CD8-positive, alpha-beta memory T cell (primary cell): ENCODE data around the gene TBC1D7. TPM values are rescaled to one million over a fixed set of nuclear protein-coding genes. Genes with fewer than 3 reads are reported as not detected.

Source experiments
- CTCF ChIA-PET: fragments of 350-600 bp; sonication (Branson Sonifier 250); formaldehyde crosslinking; loops from one replicate; lab custom pipeline; 2021; ENCODE audit warnings: antibody characterized with exemption; lab: Charles Lee
- POLR2A ChIA-PET: fragments of 350-600 bp; sonication (Branson Sonifier 250); formaldehyde crosslinking; loops from one replicate; lab custom pipeline; 2021; ENCODE audit warnings: antibody characterized with exemption; lab: Charles Lee
- DNase-seq, 5 donors: peaks; one replicate each; pipeline versions ENCODE4 v3.0.0 to v3.0.0-alpha.2; 2020 to 2022; ENCODE audit warnings: mixed read lengths in 1 of 5
- H3K27ac ChIP-seq: one replicate; pipeline ENCODE4 v1.7.0; 2013; ENCODE audit warnings: low read depth, mild to moderate bottlenecking, low read length, moderate library complexity
- H3K27me3 ChIP-seq: 2 replicates; pipeline ENCODE4 v1.7.0; 2013; ENCODE audit warnings: low read length, mild to moderate bottlenecking; ENCODE audit not compliant: insufficient read depth, poor library complexity, severe bottlenecking
- H3K36me3 ChIP-seq: 2 replicates; pipeline ENCODE4 v1.7.0; 2013; ENCODE audit warnings: mild to moderate bottlenecking, low read length, moderate library complexity; ENCODE audit not compliant: insufficient read depth
- H3K4me1 ChIP-seq: 2 replicates; pipeline ENCODE4 v1.7.0; 2013; ENCODE audit warnings: mild to moderate bottlenecking, low read length, moderate library complexity; ENCODE audit not compliant: insufficient read depth
- H3K4me3 ChIP-seq: 2 replicates; pipeline ENCODE4 v1.7.0; 2013; ENCODE audit warnings: mild to moderate bottlenecking, low read length
- H3K9me3 ChIP-seq: 2 replicates; pipeline ENCODE4 v1.7.0; 2013; ENCODE audit warnings: mild to moderate bottlenecking, low read length
- H3K27ac Mint-ChIP-seq, 8 donors: one replicate each; pipeline ENCODE4 v1.8.0; 2020 to 2021; ENCODE audit warnings: mixed read lengths in 8 of 8, mild to moderate bottlenecking in 6 of 8, inconsistent platforms in 3 of 8, moderate library complexity in 3 of 8
- H3K27me3 Mint-ChIP-seq, 2 donors: one replicate each; pipeline ENCODE4 v1.8.0; 2020 to 2021; ENCODE audit warnings: mixed read lengths in 2 of 2, mild to moderate bottlenecking in 1 of 2, moderate library complexity in 1 of 2
- H3K36me3 Mint-ChIP-seq, 3 donors: one replicate each; pipeline ENCODE4 v1.8.0; 2020 to 2021; ENCODE audit warnings: mixed read lengths in 3 of 3, inconsistent platforms in 1 of 3, mild to moderate bottlenecking in 1 of 3
- H3K4me1 Mint-ChIP-seq, 3 donors: one replicate each; pipeline ENCODE4 v1.8.0; 2020 to 2021; ENCODE audit warnings: mixed read lengths in 3 of 3, inconsistent platforms in 1 of 3, mild to moderate bottlenecking in 1 of 3
- H3K4me3 Mint-ChIP-seq, 7 donors: one replicate each; pipeline ENCODE4 v1.8.0; 2020 to 2021; ENCODE audit warnings: mixed read lengths in 7 of 7, mild to moderate bottlenecking in 6 of 7, moderate library complexity in 4 of 7, inconsistent platforms in 2 of 7
- H3K9me3 Mint-ChIP-seq, 5 donors: one replicate each; pipeline ENCODE4 v1.8.0; 2020 to 2022; ENCODE audit warnings: mixed read lengths in 5 of 5, mild to moderate bottlenecking in 3 of 5, moderate library complexity in 2 of 5, inconsistent platforms in 1 of 5
- polyA plus RNA-seq: library from polyadenylated mRNA; unstranded; fragments of 300-500 nt; fragmentation: Illumina TruSeq; gene quantifications from one replicate; pipeline ENCODE4 v1.2.3, GENCODE V29; 2021
- total RNA-seq, 2 experiments: library from RNA; stranded (reverse); gene quantifications; one replicate each; pipeline ENCODE4 v1.2.3, GENCODE V29; 2021

Gene TBC1D7
- total and polyA plus RNA-seq, 3 experiments from 2014 or later, result 14.9 to 23.2 (median 21.8) TPM

- Mint-ChIP-seq H3K27ac (peak overlapping the region in 1 of 8 donors; percentile 13), H3K27me3 (peaks cover 3 to 4% of the 10 kb centered on the region in 2 donors), H3K36me3 (no peaks in the 10 kb centered on the region), H3K9me3 (no peaks in the 10 kb centered on the region), H3K4me3 (peak overlapping the region in 1 of 7 donors; percentile 4), H3K4me1 (peaks cover 15 to 24% (median 22%) of the 10 kb centered on the region in 3 donors)
- Histone ChIP-seq H3K36me3 (no peaks in the 10 kb centered on the region), H3K9me3 (no peaks in the 10 kb centered on the region), H3K4me3 (no peak overlapping the region), H3K4me1 (peaks cover 15% of the 10 kb centered on the region), H3K27ac (peak overlapping the region; percentile 58), H3K27me3 (no peaks in the 10 kb centered on the region)
- ChIA-PET CTCF (no interaction called here), POLR2A (no interaction called here)
- DNase-seq, result no peak
Measured at GRCh38 chr6:13272131-13273046, 55.9 kb downstream of the TBC1D7 start.

DNA sequence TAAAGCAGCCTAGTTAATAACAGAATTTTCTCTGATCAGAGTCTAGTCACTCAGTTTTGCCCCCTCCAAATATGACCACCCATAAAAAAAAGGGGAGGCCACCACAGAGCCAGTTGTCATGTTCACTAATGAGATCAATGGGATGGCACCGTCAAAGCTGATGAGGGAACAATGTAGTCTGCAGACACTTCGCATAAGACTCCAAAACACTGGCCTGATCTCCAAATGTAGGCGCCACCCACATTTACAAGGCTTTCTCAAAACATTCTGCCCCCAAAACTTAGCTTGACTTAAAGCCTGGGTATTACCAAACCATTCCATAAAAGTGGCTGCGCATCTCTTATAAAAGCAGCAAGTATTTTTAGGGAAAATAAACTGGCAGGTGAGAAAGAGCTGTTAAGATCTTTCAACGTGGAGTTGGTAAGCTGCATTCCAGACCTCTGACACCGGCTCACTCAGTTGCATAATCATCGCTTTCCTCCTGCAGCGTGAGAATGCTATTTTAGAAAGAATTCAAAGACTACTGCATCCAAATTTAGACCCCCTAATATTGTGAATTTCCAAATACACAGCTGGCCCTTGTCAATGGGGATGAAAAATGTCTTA, 59.3 kb downstream of the TBC1D7 start:
- H3K27ac Mint-ChIP-seq, result no peak overlapping the region
- H3K4me3 Mint-ChIP-seq, result no peak overlapping the region
- ChIA-PET POLR2A (no interaction called here), CTCF (no interaction called here)
- no peak overlapping the region for H3K27ac ChIP-seq
- no peaks in the 10 kb centered on the region for H3K9me3 ChIP-seq
- no peak for DNase-seq
- H3K4me1 Mint-ChIP-seq, result peaks cover 7 to 13% (median 10%) of the 10 kb centered on the region in 3 donors
- no peaks in the 10 kb centered on the region for H3K27me3 ChIP-seq
- peaks cover 10% of the 10 kb centered on the region for H3K4me1 ChIP-seq
- H3K9me3 Mint-ChIP-seq, result no peaks in the 10 kb centered on the region
- no peaks in the 10 kb centered on the region for H3K36me3 ChIP-seq
- H3K4me3 ChIP-seq, result no peak overlapping the region
- H3K36me3 Mint-ChIP-seq, result peaks cover 0 to 12% (median 12%) of the 10 kb centered on the region in 3 donors
- H3K27me3 Mint-ChIP-seq, result peaks cover 3 to 5% of the 10 kb centered on the region in 2 donors

DNA sequence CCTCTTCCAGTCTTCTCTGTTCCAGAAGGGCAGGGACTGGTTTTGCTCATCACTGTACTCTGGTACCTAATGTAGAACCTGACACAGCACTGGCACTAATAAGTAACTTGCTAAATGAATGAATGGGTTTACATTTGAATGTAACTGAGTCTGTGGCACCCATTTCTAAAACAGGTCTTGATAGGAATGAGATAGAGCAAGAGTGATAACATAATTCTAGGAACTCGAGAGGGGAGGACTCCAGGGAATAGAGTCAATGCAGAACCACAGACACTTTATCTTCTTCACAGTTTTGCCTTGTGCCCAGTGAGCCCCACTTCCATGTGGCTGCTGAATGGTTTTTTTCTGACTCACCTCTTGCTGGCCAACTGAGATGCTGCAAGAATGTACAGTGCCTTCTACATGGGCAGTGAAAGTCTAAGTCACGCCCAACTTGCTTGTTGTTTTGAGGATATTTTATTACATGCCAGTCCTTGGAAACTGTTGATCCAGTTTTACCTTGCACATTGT, 61.1 kb downstream of the TBC1D7 start:
- Mint-ChIP-seq H3K4me3 (no peak overlapping the region), H3K9me3 (no peaks in the 10 kb centered on the region), H3K27ac (no peak overlapping the region), H3K36me3 (peaks cover 0 to 12% (median 12%) of the 10 kb centered on the region in 3 donors), H3K4me1 (no peaks in the 10 kb centered on the region), H3K27me3 (peaks cover 1 to 2% of the 10 kb centered on the region in 2 donors)
- no peaks in the 10 kb centered on the region for H3K27me3 ChIP-seq
- no peaks in the 10 kb centered on the region for H3K36me3 ChIP-seq
- H3K4me1 ChIP-seq, result no peaks in the 10 kb centered on the region
- POLR2A ChIA-PET, result no interaction called here
- H3K9me3 ChIP-seq, result no peaks in the 10 kb centered on the region
- no peak overlapping the region for H3K27ac ChIP-seq
- no peak for DNase-seq
- no peak overlapping the region for H3K4me3 ChIP-seq
- CTCF ChIA-PET, result no interaction called here

GRCh38 chr6:13263669-13264068, 64.7 kb downstream of the TBC1D7 start:
- H3K4me1 ChIP-seq, result no peaks in the 10 kb centered on the region
- H3K27ac ChIP-seq, result no peak overlapping the region
- H3K36me3 ChIP-seq, result no peaks in the 10 kb centered on the region
- H3K4me3 Mint-ChIP-seq, result no peak overlapping the region
- H3K27ac Mint-ChIP-seq, result no peak overlapping the region
- POLR2A ChIA-PET, result no interaction called here
- H3K9me3 ChIP-seq, result no peaks in the 10 kb centered on the region
- H3K27me3 Mint-ChIP-seq, result peaks cover 0 to 1% of the 10 kb centered on the region in 2 donors
- peaks cover 2 to 11% (median 7%) of the 10 kb centered on the region in 3 donors for H3K4me1 Mint-ChIP-seq
- DNase-seq, result no peak
- no peaks in the 10 kb centered on the region for H3K27me3 ChIP-seq
- peaks cover 0 to 12% (median 12%) of the 10 kb centered on the region in 3 donors for H3K36me3 Mint-ChIP-seq
- no peaks in the 10 kb centered on the region for H3K9me3 Mint-ChIP-seq
- H3K4me3 ChIP-seq, result no peak overlapping the region
- CTCF ChIA-PET, result no interaction called here

- H3K4me3 Mint-ChIP-seq, result no peak overlapping the region
- ChIA-PET CTCF (no interaction called here), POLR2A (no interaction called here)
- peaks cover 0 to 4% of the 10 kb centered on the region in 2 donors for H3K27me3 Mint-ChIP-seq
- H3K36me3 Mint-ChIP-seq, result peaks cover 0 to 12% (median 12%) of the 10 kb centered on the region in 3 donors
- no peak overlapping the region for H3K27ac ChIP-seq
- H3K4me1 Mint-ChIP-seq, result peaks cover 2 to 11% (median 7%) of the 10 kb centered on the region in 3 donors
- no peaks in the 10 kb centered on the region for H3K9me3 Mint-ChIP-seq
- H3K4me3 ChIP-seq, result no peak overlapping the region
- no peak for DNase-seq
- no peaks in the 10 kb centered on the region for H3K9me3 ChIP-seq
- no peak overlapping the region for H3K27ac Mint-ChIP-seq
- H3K27me3 ChIP-seq, result no peaks in the 10 kb centered on the region
- no peaks in the 10 kb centered on the region for H3K36me3 ChIP-seq
- no peaks in the 10 kb centered on the region for H3K4me1 ChIP-seq
Measured at GRCh38 chr6:13262302-13263230, 65.8 kb downstream of the TBC1D7 start.

- H3K27ac ChIP-seq, result no peak overlapping the region
- Mint-ChIP-seq H3K4me1 (peaks cover 2 to 11% (median 7%) of the 10 kb centered on the region in 3 donors), H3K36me3 (peaks cover 0 to 11% (median 9%) of the 10 kb centered on the region in 3 donors), H3K4me3 (no peak overlapping the region), H3K27ac (no peak overlapping the region), H3K27me3 (peaks cover 0 to 3% of the 10 kb centered on the region in 2 donors), H3K9me3 (peaks cover 0 to 3% (median 0%) of the 10 kb centered on the region in 5 donors)
- H3K9me3 ChIP-seq, result no peaks in the 10 kb centered on the region
- no peaks in the 10 kb centered on the region for H3K27me3 ChIP-seq
- CTCF ChIA-PET, result no interaction called here
- DNase-seq, result no peak
- no peaks in the 10 kb centered on the region for H3K4me1 ChIP-seq
- H3K4me3 ChIP-seq, result no peak overlapping the region
- POLR2A ChIA-PET, result no interaction called here
- H3K36me3 ChIP-seq, result no peaks in the 10 kb centered on the region
Measured at GRCh38 chr6:13261464-13261994, 66.8 kb downstream of the TBC1D7 start.

DNA sequence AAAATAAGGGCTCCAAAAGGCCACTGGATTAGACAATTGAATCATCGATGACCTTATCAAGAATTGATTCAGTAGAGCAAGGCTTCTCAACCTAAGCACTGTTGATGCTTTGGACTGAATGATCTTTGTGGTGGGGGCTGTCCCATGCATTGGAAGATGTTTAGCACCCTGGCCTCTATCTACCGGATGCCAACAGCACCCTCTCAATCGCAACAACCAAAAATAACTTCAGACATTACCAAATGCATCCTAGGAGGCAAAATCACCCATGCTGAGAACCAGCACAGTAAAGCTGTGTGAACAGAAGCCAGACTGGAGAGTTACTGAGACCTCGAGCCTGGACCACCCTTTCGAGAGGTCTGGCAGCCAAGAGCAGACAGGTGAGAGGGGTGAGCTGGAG, 67.5 kb downstream of the TBC1D7 start:
- Histone ChIP-seq H3K36me3 (no peaks in the 10 kb centered on the region), H3K4me3 (no peak overlapping the region), H3K4me1 (no peaks in the 10 kb centered on the region), H3K27me3 (no peaks in the 10 kb centered on the region), H3K27ac (no peak overlapping the region), H3K9me3 (no peaks in the 10 kb centered on the region)
- Mint-ChIP-seq H3K27ac (no peak overlapping the region), H3K4me3 (no peak overlapping the region), H3K27me3 (peaks cover 0 to 3% of the 10 kb centered on the region in 2 donors), H3K4me1 (peaks cover 2 to 11% (median 7%) of the 10 kb centered on the region in 3 donors), H3K9me3 (peaks cover 0 to 4% (median 0%) of the 10 kb centered on the region in 5 donors), H3K36me3 (peaks cover 0 to 11% (median 8%) of the 10 kb centered on the region in 3 donors)
- ChIA-PET CTCF (interaction anchor here (1.1 kb wide), 1 partner anchor 14 kb away, joined by 3 read pairs; no protein-coding TSS in a partner anchor), POLR2A (no interaction called here)
- DNase-seq, result no peak
